BJ (cell line): ENCODE results near the gene CPNE9. TPM values are rescaled to one million over a fixed set of nuclear protein-coding genes. Genes with fewer than 3 reads are reported as not detected.
"Not testable (repeated sequence)": the region's sequence is repeated elsewhere in the genome, so short reads cannot be mapped to it uniquely, and the experiment has no call there.

Experiments used
- CTCF ChIA-PET: fragments of 350-600 bp; formaldehyde crosslinking; extraction: SDS; loops from one replicate; lab custom pipeline; 2021; ENCODE audit warnings: antibody characterized with exemption, inconsistent platforms; lab: Yijun Ruan, JAX
- POLR2A ChIA-PET: fragments of 300-600 bp; sonication (Branson Sonifier 250); formaldehyde crosslinking; extraction: SDS; loops from one replicate; lab custom pipeline; 2021; ENCODE audit warnings: antibody characterized with exemption; lab: Charles Lee
- DNase-seq: peaks from one replicate; pipeline ENCODE4 v3.0.0-alpha.2; 2011; ENCODE audit warnings: low read depth
- H3K27me3 ChIP-seq: 2 replicates; pipeline ENCODE4 v1.6.0; 2011; ENCODE audit warnings: low read length; ENCODE audit not compliant: control insufficient read depth, insufficient read depth
- H3K36me3 ChIP-seq: 2 replicates; pipeline ENCODE4 v1.5.1; 2011; ENCODE audit warnings: low read length; ENCODE audit not compliant: control insufficient read depth, insufficient read depth
- H3K4me3 ChIP-seq: 2 replicates; pipeline ENCODE4 v1.5.1; 2011; ENCODE audit warnings: low read depth, mild to moderate bottlenecking, control low read depth, low read length
- CTCF ChIP-seq: IDR thresholded peaks from 2 replicates; pipeline ENCODE4 v1.5.1; 2011; ENCODE audit warnings: low read depth, mild to moderate bottlenecking, control low read depth, inconsistent platforms, low read length, moderate library complexity; ENCODE audit not compliant: insufficient read depth
- polyA plus RNA-seq: library from polyadenylated mRNA; depleted of rRNA; stranded (reverse); fragments of >200 nt; gene quantifications from 2 replicates; pipeline ENCODE4 v1.2.3, GENCODE V29; 2011

Gene CPNE9
- polyA plus RNA-seq, 1 experiment = not detected

GRCh38 chr3:9768141-9768775 is 64.6 kb downstream of the CPNE9 start:
- DNase-seq = no peak
- ChIA-PET CTCF (interaction anchor here (0.5 kb wide), 1 partner anchor 273 kb away, joined by 4 read pairs; no protein-coding TSS in a partner anchor), POLR2A (no interaction called here)

GRCh38 chr3:9769012-9769411 is 65.4 kb downstream of the CPNE9 start:
- H3K36me3 ChIP-seq = peaks cover 2% of the 10 kb centered on the region
- POLR2A ChIA-PET = no interaction called here
- no peaks in the 10 kb centered on the region for H3K27me3 ChIP-seq
- TF ChIP-seq CTCF = no peak
- H3K4me3 ChIP-seq = peak overlapping the region; percentile 69
- no peak for DNase-seq
- CTCF ChIA-PET = no interaction called here

More at GRCh38 chr3:9768141-9768775, 64.6 kb downstream of the CPNE9 start:
- Histone ChIP-seq H3K4me3 (no peak overlapping the region), H3K36me3 (peaks cover 2% of the 10 kb centered on the region), H3K27me3 (no peaks in the 10 kb centered on the region)
- TF ChIP-seq CTCF = no peak

- peak within 1 kb of the TSS; percentile 69 for H3K4me3 ChIP-seq
- TF ChIP-seq CTCF = no peak
- ChIA-PET CTCF (interaction anchor here (0.6 kb wide), 1 partner anchor 16 kb away, joined by 4 read pairs; no protein-coding TSS in a partner anchor), POLR2A (interaction anchor here (0.5 to 0.6 kb wide), 2 partner anchors 9 to 54 kb away, joined by 3 to 8 read pairs; no protein-coding TSS in a partner anchor)
- peaks cover 2% of the 10 kb centered on the region for H3K36me3 ChIP-seq
- DNase-seq = peak; percentile 8
- no peaks in the 10 kb centered on the region for H3K27me3 ChIP-seq
Measured at GRCh38 chr3:9769426-9770275, 66.0 kb downstream of the CPNE9 start, which contains the start of gene CAMK1. Gene CAMK1, minus strand, starts transcription at chr3:9769947. Its CDS starts 2,198 bp downstream, at chr3:9767749.

- DNase-seq = no peak
- Histone ChIP-seq H3K36me3 (peaks cover 2% of the 10 kb centered on the region), H3K4me3 (peak overlapping the region; percentile 69), H3K27me3 (no peaks in the 10 kb centered on the region)
- no peak for TF ChIP-seq CTCF
- POLR2A ChIA-PET = interaction anchor here (0.5 to 0.6 kb wide), 2 partner anchors 9 to 10 kb away, joined by 5 to 8 read pairs; no protein-coding TSS in a partner anchor
- CTCF ChIA-PET = interaction anchor here (0.6 kb wide), 1 partner anchor 15 kb away, joined by 4 read pairs; no protein-coding TSS in a partner anchor
Measured at GRCh38 chr3:9770276-9770812, 66.7 kb downstream of the CPNE9 start.

- POLR2A ChIA-PET = interaction anchor here (0.6 kb wide), 1 partner anchor 9 kb away, joined by 5 read pairs; no protein-coding TSS in a partner anchor
- H3K36me3 ChIP-seq, DNase-seq, H3K4me3 ChIP-seq, H3K27me3 ChIP-seq, CTCF ChIA-PET: not testable (repeated sequence)
Measured at GRCh38 chr3:9771007-9771406, 67.4 kb downstream of the CPNE9 start.
